HCT116 (cell line): Measurements from ENCODE around the gene CEP131. TPM values are rescaled to one million over a fixed set of nuclear protein-coding genes. Genes with fewer than 3 reads are reported as not detected.

Experiments used
- ATAC-seq: fragments of 200-7000 bp; cut with Tn5 transposase; 2 replicates; pipeline ENCODE4 v1.9.1; 2020; ENCODE audit warnings: mild to moderate bottlenecking, moderate library complexity
- BruUV-seq: library from RNA; stranded (reverse); fragments of 400-500 nt; replicated peaks from 2 replicates; lab custom pipeline; 2021; lab: Mats Ljungman, UMichigan
- CTCF ChIA-PET: fragments of 300-600 bp; sonication (Branson Sonifier 250); formaldehyde crosslinking; loops from one replicate; lab custom pipeline; 2021; ENCODE audit warnings: antibody characterized with exemption; lab: Charles Lee
- POLR2A ChIA-PET: fragments of 300-600, 350-600 bp; sonication (Branson Sonifier 250); formaldehyde crosslinking; loops from one replicate; lab custom pipeline; 2021; ENCODE audit warnings: antibody characterized with exemption; lab: Charles Lee
- RAD21 ChIA-PET, 2 experiments: fragments of 300-600 bp; sonication (Branson Sonifier 250); formaldehyde crosslinking; loops; one replicate each; lab custom pipeline; 2023; ENCODE audit warnings: low total read pairs in 2 of 2; ENCODE audit not compliant: uncharacterized antibody in 2 of 2, unreplicated experiment in 2 of 2, low non-redundant PET in 1 of 2; lab: Charles Lee
- DNase-seq: peaks from one replicate; pipeline ENCODE4 v3.0.0-alpha.2; 2010; ENCODE audit warnings: low read depth, low spot score
- H2AFZ ChIP-seq: fragments of 200-600 bp; shearing (Covaris generic), sonication (generic); 2 replicates; pipeline ENCODE4 v1.6.1; 2017; ENCODE audit warnings: low read depth, mixed run types, mixed read lengths, antibody characterized with exemption, low read length; ENCODE audit not compliant: poor library complexity, severe bottlenecking
- H3K27ac ChIP-seq: 2 replicates; pipeline ENCODE4 v1.5.1; 2012; ENCODE audit warnings: low read depth, low read length
- H3K27me3 ChIP-seq: fragments of 200-600 bp; sonication (generic); 2 replicates; pipeline ENCODE4 v1.6.1; 2016; ENCODE audit warnings: mixed run types, low read length, mixed read lengths; ENCODE audit not compliant: insufficient read depth
- H3K36me3 ChIP-seq, 2 experiments: fragments of 200-500 bp in 1 of 2; fragments of 200-600 bp in 1 of 2; sonication (Bioruptor generic) in 1 of 2; sonication (generic) in 1 of 2; 2 replicates each; pipeline versions ENCODE4 v1.5.1 to v1.6.1; 2014 to 2016; ENCODE audit warnings: low read length in 2 of 2, inconsistent platforms in 1 of 2, mixed read lengths in 1 of 2, mixed run types in 1 of 2; ENCODE audit not compliant: insufficient read depth in 2 of 2, control insufficient read depth in 1 of 2
- H3K4me1 ChIP-seq, 2 experiments: fragments of 200-600 bp in 1 of 2; sonication (generic) in 1 of 2; 2 replicates each; pipeline versions ENCODE4 v1.5.1 to v1.6.1; 2012 to 2017; ENCODE audit warnings: low read length in 2 of 2, inconsistent platforms in 1 of 2, mild to moderate bottlenecking in 1 of 2, mixed read lengths in 1 of 2, mixed run types in 1 of 2, moderate library complexity in 1 of 2; ENCODE audit not compliant: insufficient read depth in 2 of 2, control insufficient read depth in 1 of 2
- H3K4me2 ChIP-seq: fragments of 200-600 bp; sonication (generic); 2 replicates; pipeline ENCODE4 v1.6.1; 2017; ENCODE audit warnings: mixed run types, low read length, mixed read lengths
- H3K4me3 ChIP-seq, 2 experiments: fragments of 200-600 bp in 1 of 2; sonication (generic) in 1 of 2; replicated peaks in 1 of 2; 2 replicates each; pipeline ENCODE4 v1.5.1; 2011 to 2016; ENCODE audit warnings: low read length in 2 of 2, control low read depth in 1 of 2, low read depth in 1 of 2, mild to moderate bottlenecking in 1 of 2, mixed read lengths in 1 of 2, mixed run types in 1 of 2
- H3K79me2 ChIP-seq: fragments of 200-600 bp; sonication (generic); 2 replicates; pipeline ENCODE4 v1.6.1; 2017; ENCODE audit warnings: mild to moderate bottlenecking, mixed run types, low read length, moderate library complexity, mixed read lengths; ENCODE audit not compliant: insufficient read depth
- H3K9ac ChIP-seq: fragments of 200-600 bp; sonication (generic); 2 replicates; pipeline ENCODE4 v1.6.1; 2016; ENCODE audit warnings: low read length, mixed read lengths
- H3K9me2 ChIP-seq: fragments of 200-600 bp; sonication (generic), shearing (Covaris generic); 2 replicates; pipeline ENCODE4 v1.6.1; 2017; ENCODE audit warnings: mixed run types, mild to moderate bottlenecking, moderate library complexity; ENCODE audit not compliant: insufficient read depth
- H3K9me3 ChIP-seq, 2 experiments: fragments of 200-500 bp in 1 of 2; fragments of 200-600 bp in 1 of 2; sonication (Bioruptor generic) in 1 of 2; sonication (generic) in 1 of 2; 2 replicates each; pipeline ENCODE4 v1.6.1; 2014 to 2017; ENCODE audit warnings: low read length in 2 of 2, mixed read lengths in 2 of 2, inconsistent platforms in 1 of 2, low read depth in 1 of 2, mild to moderate bottlenecking in 1 of 2, mixed run types in 1 of 2, moderate library complexity in 1 of 2; ENCODE audit not compliant: control insufficient read depth in 1 of 2, insufficient read depth in 1 of 2
- H4K20me1 ChIP-seq: fragments of 200-600 bp; sonication (generic), shearing (Covaris generic); 2 replicates; pipeline ENCODE4 v1.6.1; 2017; ENCODE audit warnings: mixed run types, mild to moderate bottlenecking, moderate library complexity; ENCODE audit not compliant: insufficient read depth
- EZH2 ChIP-seq: fragments of 200-600 bp; sonication (generic); IDR thresholded peaks from 2 replicates; pipeline ENCODE4 v1.6.1; 2017; ENCODE audit warnings: antibody characterized with exemption, mixed run types
- FOSL1 ChIP-seq: IDR thresholded peaks from 2 replicates; pipeline ENCODE4 v1.6.1; 2012; ENCODE audit warnings: low read depth
- JUND ChIP-seq: IDR thresholded peaks from 2 replicates; pipeline ENCODE4 v1.6.1; 2012
- MAX ChIP-seq: IDR thresholded peaks from 2 replicates; pipeline ENCODE4 v1.6.1; 2012
- POLR2AphosphoS5 ChIP-seq: IDR thresholded peaks from 2 replicates; pipeline ENCODE4 v1.6.1; 2011; ENCODE audit warnings: mild to moderate bottlenecking, low read depth, low read length, moderate library complexity
- SIN3A ChIP-seq: IDR thresholded peaks from 2 replicates; pipeline ENCODE4 v1.6.1; 2012; ENCODE audit warnings: low read depth
- SP1 ChIP-seq: IDR thresholded peaks from 2 replicates; pipeline ENCODE4 v1.6.1; 2012; ENCODE audit warnings: low read depth
- TCF7L2 ChIP-seq: IDR thresholded peaks from 2 replicates; pipeline ENCODE4 v1.7.0; 2011; ENCODE audit warnings: borderline replicate concordance, inconsistent platforms; ENCODE audit not compliant: insufficient read depth, insufficient read length; ENCODE audit errors: extremely low read depth
- YY1 ChIP-seq: IDR thresholded peaks from 2 replicates; pipeline ENCODE4 v1.6.1; 2011; ENCODE audit warnings: low read length, low read depth, moderate library complexity, mild to moderate bottlenecking; ENCODE audit not compliant: insufficient replicate concordance; ENCODE audit errors: extremely low read depth
- ZFX ChIP-seq: fragments of 450-650 bp; IDR thresholded peaks from 2 replicates; pipeline ENCODE4 v1.6.1; 2017
- ZNF274 ChIP-seq: fragments of 200-500 bp; sonication (Bioruptor generic); IDR thresholded peaks from 2 replicates; pipeline ENCODE4 v1.6.1; 2014; ENCODE audit warnings: mild to moderate bottlenecking, low read depth, low read length, inconsistent platforms
- intact Hi-C: fragments of 100-400 bp; cut with micrococcal nuclease; formaldehyde crosslinking; loops from 2 replicates; pipeline ENCODE4 v1.10.0; 2022
- total RNA-seq: library from RNA; stranded (reverse); gene quantifications from one replicate; pipeline ENCODE4 v1.2.1, GENCODE V29; 2021; ENCODE audit not compliant: unreplicated experiment
- TF ChIP-seq, protein P1 (sequence below): IDR thresholded peaks from 2 replicates; pipeline ENCODE4 v1.6.1; 2011; ENCODE audit warnings: mild to moderate bottlenecking, low read length, moderate library complexity; ENCODE audit not compliant: insufficient replicate concordance; ENCODE audit errors: extremely low read depth
- TF ChIP-seq, protein P2 (sequence below), 3 experiments: fragments of 200-600 bp in 1 of 3; sonication (generic) in 1 of 3; IDR thresholded peaks in 2 of 3; conservative IDR thresholded peaks in 1 of 3; 2 replicates each; pipeline ENCODE4 v1.5.1; 2012 to 2017; ENCODE audit warnings: low read depth in 2 of 3, low read length in 2 of 3, antibody characterized with exemption in 1 of 3, borderline replicate concordance in 1 of 3, control low read depth in 1 of 3, mild to moderate bottlenecking in 1 of 3, mixed read lengths in 1 of 3, mixed run types in 1 of 3, moderate library complexity in 1 of 3; ENCODE audit not compliant: insufficient read depth in 1 of 3

Gene CEP131
- total RNA-seq, 1 experiment from 2014 or later, result 30.2 TPM

DNA sequence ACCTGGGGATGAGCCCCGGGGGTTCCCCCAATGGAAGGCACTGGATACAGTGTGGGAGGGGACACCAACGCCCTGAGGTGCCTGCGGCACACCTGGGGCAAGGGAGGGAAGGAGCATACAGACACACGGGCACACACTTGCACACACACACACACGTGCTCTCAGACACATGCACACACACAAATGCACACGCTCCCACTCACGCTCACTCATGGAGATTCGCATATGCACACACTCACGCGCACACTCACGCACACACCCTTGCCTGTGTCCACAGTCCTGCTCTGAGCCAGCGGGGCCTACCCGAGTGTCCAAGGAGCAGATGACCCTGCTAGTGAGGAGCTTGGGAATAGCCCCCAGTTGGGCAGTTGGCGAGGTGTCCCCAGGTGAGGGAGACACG, 74.2 kb downstream of the CEP131 start:
- TF ChIP-seq, protein P1, sequence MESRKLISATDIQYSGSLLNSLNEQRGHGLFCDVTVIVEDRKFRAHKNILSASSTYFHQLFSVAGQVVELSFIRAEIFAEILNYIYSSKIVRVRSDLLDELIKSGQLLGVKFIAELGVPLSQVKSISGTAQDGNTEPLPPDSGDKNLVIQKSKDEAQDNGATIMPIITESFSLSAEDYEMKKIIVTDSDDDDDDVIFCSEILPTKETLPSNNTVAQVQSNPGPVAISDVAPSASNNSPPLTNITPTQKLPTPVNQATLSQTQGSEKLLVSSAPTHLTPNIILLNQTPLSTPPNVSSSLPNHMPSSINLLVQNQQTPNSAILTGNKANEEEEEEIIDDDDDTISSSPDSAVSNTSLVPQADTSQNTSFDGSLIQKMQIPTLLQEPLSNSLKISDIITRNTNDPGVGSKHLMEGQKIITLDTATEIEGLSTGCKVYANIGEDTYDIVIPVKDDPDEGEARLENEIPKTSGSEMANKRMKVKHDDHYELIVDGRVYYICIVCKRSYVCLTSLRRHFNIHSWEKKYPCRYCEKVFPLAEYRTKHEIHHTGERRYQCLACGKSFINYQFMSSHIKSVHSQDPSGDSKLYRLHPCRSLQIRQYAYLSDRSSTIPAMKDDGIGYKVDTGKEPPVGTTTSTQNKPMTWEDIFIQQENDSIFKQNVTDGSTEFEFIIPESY, result no peak
- TF ChIP-seq ZFX (no peak), YY1 (no peak), SP1 (no peak)
- TF ChIP-seq, all 23 proteins: peak for 0
- ChIA-PET POLR2A (no interaction called here), RAD21 (no interaction called here), CTCF (no interaction called here)
- Histone ChIP-seq H4K20me1 (no peaks in the 10 kb centered on the region), H3K4me2 (no peak overlapping the region), H3K79me2 (no peaks in the 10 kb centered on the region), H3K4me1 (no peaks in the 10 kb centered on the region), H3K27me3 (peaks cover 14% of the 10 kb centered on the region; the same call in 1 of the 2 replicates), H3K9me3 (no peaks in the 10 kb centered on the region), H3K4me3 (no peak overlapping the region), H2AFZ (no peak overlapping the region), H3K9ac (no peak overlapping the region), H3K27ac (no peak overlapping the region), H3K36me3 (no peaks in the 10 kb centered on the region), H3K9me2 (no peaks in the 10 kb centered on the region)
- ATAC-seq, result no peak
- intact Hi-C loops, result no loop called here
- no peak for DNase-seq
- no TSS peak for BruUV-seq

- no peaks in the 10 kb centered on the region for H3K79me2 ChIP-seq
- H3K9ac ChIP-seq, result no peak overlapping the region
- H3K27me3 ChIP-seq, result peaks cover 14% of the 10 kb centered on the region; the same call in 1 of the 2 replicates
- H2AFZ ChIP-seq, result no peak overlapping the region
- intact Hi-C loops, result no loop called here
- no peak overlapping the region for H3K27ac ChIP-seq
- no peak overlapping the region for H3K4me2 ChIP-seq
- RAD21 ChIA-PET, result no interaction called here
- BruUV-seq, result no TSS peak
- H3K9me2 ChIP-seq, result no peaks in the 10 kb centered on the region
- TF ChIP-seq FOSL1, result no peak
- TF ChIP-seq, protein P2, sequence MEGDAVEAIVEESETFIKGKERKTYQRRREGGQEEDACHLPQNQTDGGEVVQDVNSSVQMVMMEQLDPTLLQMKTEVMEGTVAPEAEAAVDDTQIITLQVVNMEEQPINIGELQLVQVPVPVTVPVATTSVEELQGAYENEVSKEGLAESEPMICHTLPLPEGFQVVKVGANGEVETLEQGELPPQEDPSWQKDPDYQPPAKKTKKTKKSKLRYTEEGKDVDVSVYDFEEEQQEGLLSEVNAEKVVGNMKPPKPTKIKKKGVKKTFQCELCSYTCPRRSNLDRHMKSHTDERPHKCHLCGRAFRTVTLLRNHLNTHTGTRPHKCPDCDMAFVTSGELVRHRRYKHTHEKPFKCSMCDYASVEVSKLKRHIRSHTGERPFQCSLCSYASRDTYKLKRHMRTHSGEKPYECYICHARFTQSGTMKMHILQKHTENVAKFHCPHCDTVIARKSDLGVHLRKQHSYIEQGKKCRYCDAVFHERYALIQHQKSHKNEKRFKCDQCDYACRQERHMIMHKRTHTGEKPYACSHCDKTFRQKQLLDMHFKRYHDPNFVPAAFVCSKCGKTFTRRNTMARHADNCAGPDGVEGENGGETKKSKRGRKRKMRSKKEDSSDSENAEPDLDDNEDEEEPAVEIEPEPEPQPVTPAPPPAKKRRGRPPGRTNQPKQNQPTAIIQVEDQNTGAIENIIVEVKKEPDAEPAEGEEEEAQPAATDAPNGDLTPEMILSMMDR (IDR thresholded peaks at IDR 0.05 in 2 of 3, conservative IDR thresholded peaks at IDR 0.05 in 1 of 3; ENCODE audit: borderline replicate concordance in 1 of 3, insufficient read depth in 1 of 3, low read depth in 2 of 3, low read length in 2 of 3), result no peak
- no peak for TF ChIP-seq YY1
- no peak for TF ChIP-seq POLR2AphosphoS5
- TF ChIP-seq ZNF274, result no peak
- no peak for TF ChIP-seq JUND
- no peak for TF ChIP-seq MAX
- no peak for TF ChIP-seq SIN3A
- TF ChIP-seq EZH2, result no peak
- no peak for TF ChIP-seq TCF7L2
- DNase-seq, result no peak
- ATAC-seq, result no peak
- H3K9me3 ChIP-seq, result no peaks in the 10 kb centered on the region
- POLR2A ChIA-PET, result no interaction called here
- CTCF ChIA-PET, result no interaction called here
- no peaks in the 10 kb centered on the region for H4K20me1 ChIP-seq
- peaks cover 0 to 6% of the 10 kb centered on the region in 2 experiments; a peak in 3 of 4 replicates for H3K4me1 ChIP-seq
- H3K36me3 ChIP-seq, result no peaks in the 10 kb centered on the region
- H3K4me3 ChIP-seq, result no peak overlapping the region
These were observed 75.1 kb downstream of the CEP131 start for GRCh38 chr17:81147701-81148100.
